Keratinocyte (primary cell): Measurements from ENCODE around the gene SLC26A8. TPM values are rescaled to one million over a fixed set of nuclear protein-coding genes. Genes with fewer than 3 reads are reported as not detected.

Experiments
- DNase-seq: peaks from one replicate; pipeline ENCODE4 v3.0.0-alpha.2; 2011; ENCODE audit warnings: low read depth, missing footprints, low spot score
- FAIRE-seq: peaks from 2 replicates; lab custom pipeline; 2011; peaks lifted over from hg19 to GRCh38; lab: Jason Lieb, UNC
- H2AFZ ChIP-seq: 2 replicates; pipeline ENCODE4 v1.6.0; 2012; ENCODE audit warnings: low read length, control low read depth, inconsistent platforms; ENCODE audit not compliant: control insufficient read depth
- H3K27ac ChIP-seq: 2 replicates; pipeline ENCODE4 v1.5.1; 2011; ENCODE audit warnings: low read length; ENCODE audit not compliant: control insufficient read depth, insufficient read depth
- H3K27me3 ChIP-seq: 3 replicates; pipeline ENCODE4 v1.6.0; 2011; ENCODE audit warnings: low read length; ENCODE audit not compliant: control insufficient read depth, insufficient read depth; ENCODE audit errors: extremely low read depth
- H3K36me3 ChIP-seq, 2 experiments: 2 replicates in 1 of 2; 3 replicates in 1 of 2; pipeline ENCODE4 v1.5.1; 2011; ENCODE audit warnings: low read length in 2 of 2, mild to moderate bottlenecking in 1 of 2; ENCODE audit not compliant: control insufficient read depth in 2 of 2, insufficient read depth in 2 of 2; ENCODE audit errors: extremely low read depth in 1 of 2
- H3K4me1 ChIP-seq: 3 replicates; pipeline ENCODE4 v1.5.1; 2011; ENCODE audit warnings: low read length; ENCODE audit not compliant: control insufficient read depth, insufficient read depth; ENCODE audit errors: extremely low read depth
- H3K4me2 ChIP-seq: 3 replicates; pipeline ENCODE4 v1.6.0; 2011; ENCODE audit warnings: low read depth, low read length; ENCODE audit not compliant: control insufficient read depth, insufficient read depth; ENCODE audit errors: extremely low read depth
- H3K4me3 ChIP-seq, 3 experiments: fragments of 200-600 bp in 1 of 3; sonication (generic) in 1 of 3; 2 replicates in 2 of 3; 3 replicates in 1 of 3; pipeline ENCODE4 v1.5.1; 2011 to 2016; ENCODE audit warnings: low read length in 3 of 3, mild to moderate bottlenecking in 3 of 3, control low read depth in 2 of 3, inconsistent platforms in 1 of 3, low read depth in 1 of 3, mixed read lengths in 1 of 3, mixed run types in 1 of 3, moderate library complexity in 1 of 3; ENCODE audit not compliant: control insufficient read depth in 2 of 3, insufficient read depth in 2 of 3; ENCODE audit errors: extremely low read depth in 1 of 3
- H3K79me2 ChIP-seq: 2 replicates; pipeline ENCODE4 v1.6.0; 2012; ENCODE audit warnings: low read length; ENCODE audit not compliant: control insufficient read depth, insufficient read depth
- H3K9ac ChIP-seq: 3 replicates; pipeline ENCODE4 v1.6.0; 2011; ENCODE audit warnings: low read length; ENCODE audit not compliant: control insufficient read depth, insufficient read depth; ENCODE audit errors: extremely low read depth
- H3K9me1 ChIP-seq: 3 replicates; pipeline ENCODE4 v1.6.0; 2011; ENCODE audit warnings: low read length; ENCODE audit not compliant: control insufficient read depth, insufficient read depth; ENCODE audit errors: extremely low read depth
- H3K9me3 ChIP-seq: 2 replicates; pipeline ENCODE4 v1.5.1; 2012; ENCODE audit warnings: low read depth, low read length; ENCODE audit not compliant: control insufficient read depth
- H4K20me1 ChIP-seq: 3 replicates; pipeline ENCODE4 v1.6.0; 2011; ENCODE audit warnings: low read length; ENCODE audit not compliant: control insufficient read depth, insufficient read depth; ENCODE audit errors: extremely low read depth
- EZH2 ChIP-seq: IDR thresholded peaks from one replicate; pipeline ENCODE4 v1.6.1; 2012; ENCODE audit warnings: inconsistent platforms, mild to moderate bottlenecking, low read length, moderate library complexity
- dilution Hi-C: fragments of 300-500 bp; cut with MboI; formaldehyde crosslinking; loops from one replicate; pipeline ENCODE4 v1.7.0; 2020; ENCODE audit warnings: low sequenced_read_pairs; ENCODE audit not compliant: extremely low pct_ligation_motif_present
- polyA plus RNA-seq, 5 experiments: library from polyadenylated mRNA; depleted of rRNA in 3 of 5; stranded (reverse) in 3 of 5; stranded (forward) in 1 of 5; unstranded in 1 of 5; fragments of >200 nt; gene quantifications; 1 replicate in 1 of 5; 2 replicates in 3 of 5; 3 replicates in 1 of 5; pipeline versions ENCODE4 v1.2.1 to v1.2.3, GENCODE V29; 2011 to 2012; ENCODE audit warnings: missing spikeins in 2 of 5, low read depth in 1 of 5, low replicate concordance in 1 of 5
- TF ChIP-seq, protein P1 (sequence below), 3 experiments: IDR thresholded peaks in 1 of 3; conservative IDR thresholded peaks in 1 of 3; optimal IDR thresholded peaks in 1 of 3; 2 replicates in 2 of 3; 3 replicates in 1 of 3; pipeline versions ENCODE3 to v1.5.1; 2011; ENCODE audit warnings: low read length in 3 of 3, mild to moderate bottlenecking in 3 of 3, moderate library complexity in 2 of 3, control low read depth in 1 of 3, inconsistent platforms in 1 of 3; ENCODE audit not compliant: insufficient read depth in 2 of 3; ENCODE audit errors: extremely low read depth in 1 of 3

Gene SLC26A8
- polyA plus RNA-seq, 1 donor (not counting 4 experiments of a cell fraction or from before 2014, with no cell fraction given): 0.18 TPM

DNA sequence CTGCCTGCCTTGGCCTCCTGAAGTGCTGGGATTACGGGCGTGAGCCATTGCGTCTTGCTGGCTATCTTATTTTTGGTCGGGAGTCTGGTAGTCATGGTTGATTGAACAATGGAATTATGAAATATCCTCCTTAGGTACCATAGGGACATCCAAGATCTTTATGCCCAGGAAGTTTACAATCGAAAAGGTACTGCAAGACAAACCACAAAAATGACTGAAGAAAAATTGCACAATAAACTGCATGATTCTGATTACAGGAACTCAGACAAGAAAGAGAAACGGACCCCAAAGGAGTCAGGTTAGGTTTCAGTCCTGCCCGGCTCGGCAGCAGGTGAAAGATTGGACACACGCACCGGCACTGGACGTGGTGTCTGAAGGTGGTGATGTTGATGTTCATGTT is 5.3 kb downstream of the SLC26A8 start:
- no peak overlapping the region for H3K9ac ChIP-seq
- H3K4me2 ChIP-seq: no peak overlapping the region
- no peaks in the 10 kb centered on the region for H3K9me3 ChIP-seq
- H3K4me1 ChIP-seq: no peaks in the 10 kb centered on the region
- no peak overlapping the region for H3K27ac ChIP-seq
- H2AFZ ChIP-seq: no peak overlapping the region
- TF ChIP-seq EZH2: no peak
- TF ChIP-seq, protein P1, sequence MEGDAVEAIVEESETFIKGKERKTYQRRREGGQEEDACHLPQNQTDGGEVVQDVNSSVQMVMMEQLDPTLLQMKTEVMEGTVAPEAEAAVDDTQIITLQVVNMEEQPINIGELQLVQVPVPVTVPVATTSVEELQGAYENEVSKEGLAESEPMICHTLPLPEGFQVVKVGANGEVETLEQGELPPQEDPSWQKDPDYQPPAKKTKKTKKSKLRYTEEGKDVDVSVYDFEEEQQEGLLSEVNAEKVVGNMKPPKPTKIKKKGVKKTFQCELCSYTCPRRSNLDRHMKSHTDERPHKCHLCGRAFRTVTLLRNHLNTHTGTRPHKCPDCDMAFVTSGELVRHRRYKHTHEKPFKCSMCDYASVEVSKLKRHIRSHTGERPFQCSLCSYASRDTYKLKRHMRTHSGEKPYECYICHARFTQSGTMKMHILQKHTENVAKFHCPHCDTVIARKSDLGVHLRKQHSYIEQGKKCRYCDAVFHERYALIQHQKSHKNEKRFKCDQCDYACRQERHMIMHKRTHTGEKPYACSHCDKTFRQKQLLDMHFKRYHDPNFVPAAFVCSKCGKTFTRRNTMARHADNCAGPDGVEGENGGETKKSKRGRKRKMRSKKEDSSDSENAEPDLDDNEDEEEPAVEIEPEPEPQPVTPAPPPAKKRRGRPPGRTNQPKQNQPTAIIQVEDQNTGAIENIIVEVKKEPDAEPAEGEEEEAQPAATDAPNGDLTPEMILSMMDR (optimal IDR thresholded peaks at IDR 0.05 in 1 of 3, IDR thresholded peaks at IDR 0.05 in 1 of 3, conservative IDR thresholded peaks at IDR 0.05 in 1 of 3; ENCODE audit: extremely low read depth in 1 of 3, insufficient read depth in 2 of 3, low read length in 3 of 3): no peak
- FAIRE-seq: no peak
- H3K79me2 ChIP-seq: no peaks in the 10 kb centered on the region
- no peaks in the 10 kb centered on the region for H3K27me3 ChIP-seq
- no peak for DNase-seq
- dilution Hi-C loops: no loop called here
- H3K36me3 ChIP-seq: no peaks in the 10 kb centered on the region
- H4K20me1 ChIP-seq: no peaks in the 10 kb centered on the region
- no peaks in the 10 kb centered on the region for H3K9me1 ChIP-seq
- H3K4me3 ChIP-seq: no peak overlapping the region

- Histone ChIP-seq H3K79me2 (no peaks in the 10 kb centered on the region), H2AFZ (no peak overlapping the region), H3K4me1 (no peaks in the 10 kb centered on the region), H4K20me1 (no peaks in the 10 kb centered on the region), H3K9me1 (no peaks in the 10 kb centered on the region), H3K4me2 (no peak overlapping the region), H3K4me3 (no peak overlapping the region), H3K27me3 (no peaks in the 10 kb centered on the region), H3K9ac (no peak overlapping the region), H3K36me3 (no peaks in the 10 kb centered on the region), H3K9me3 (no peaks in the 10 kb centered on the region), H3K27ac (no peak overlapping the region)
- FAIRE-seq (no peak), DNase-seq (no peak)
- dilution Hi-C loops: no loop called here
- TF ChIP-seq, protein P1 (optimal IDR thresholded peaks at IDR 0.05 in 1 of 3, IDR thresholded peaks at IDR 0.05 in 1 of 3, conservative IDR thresholded peaks at IDR 0.05 in 1 of 3; ENCODE audit: extremely low read depth in 1 of 3, insufficient read depth in 2 of 3, low read length in 3 of 3): no peak
- TF ChIP-seq EZH2: no peak
Measured at GRCh38 chr6:36018339-36018738, 6.1 kb downstream of the SLC26A8 start.
